ENCODE data around the gene BANK1. TPM values are rescaled to one million over a fixed set of nuclear protein-coding genes. Genes with fewer than 3 reads are reported as not detected.

BANK1 gene
- total and polyA plus RNA-seq, 10 of the 15 experiments (the other 5 are each of a cell fraction or from before 2014, with no cell fraction given), result 0.13 to 2.1 (median 0.42) TPM

DNA sequence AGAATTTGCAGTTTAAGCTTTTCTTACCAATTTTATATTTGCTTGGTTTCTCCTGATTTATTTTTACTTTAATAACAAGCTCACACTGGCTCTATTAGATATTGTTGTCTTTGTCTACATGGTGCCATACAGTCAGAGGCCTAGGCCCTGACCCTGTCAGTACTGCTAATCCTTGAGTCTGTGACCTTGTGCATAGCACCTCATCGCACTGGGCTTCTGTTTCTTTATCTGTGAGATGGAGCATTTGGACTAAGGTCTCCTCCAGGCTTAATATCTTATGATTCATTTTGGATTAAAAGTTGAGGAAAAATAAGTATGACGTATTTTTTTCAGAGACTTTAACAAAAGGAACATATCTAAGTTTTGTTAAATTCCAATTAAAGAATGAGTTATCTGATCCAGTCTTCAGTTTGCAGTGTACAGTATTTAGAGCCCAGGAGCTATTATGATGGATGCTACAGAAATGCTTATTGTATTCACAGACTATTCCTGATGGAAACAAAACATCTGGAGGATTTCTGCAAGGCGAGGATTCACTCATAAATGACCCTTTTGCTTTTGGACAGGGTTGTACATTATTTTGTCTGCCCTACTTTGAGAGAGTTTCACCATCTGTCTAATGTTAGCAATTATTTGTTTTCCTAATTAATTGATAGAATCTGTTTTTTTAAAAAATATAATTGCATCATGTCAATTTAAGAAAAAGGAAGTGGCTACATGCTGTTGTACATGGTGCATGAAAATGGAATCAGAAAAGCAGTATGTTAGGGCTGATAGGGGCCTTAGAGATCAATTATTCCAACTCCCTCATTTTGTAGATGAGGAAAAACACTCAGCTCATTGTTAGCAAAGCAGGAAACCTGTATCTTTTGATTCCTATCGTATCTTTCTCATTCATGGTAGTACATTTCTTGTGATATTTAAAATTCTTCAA lies 203.6 kb downstream of the BANK1 start (continued):
- TF ChIP-seq PKNOX1 (IDR thresholded peaks at IDR 0.05), result no peak
- TF ChIP-seq GATAD2B (conservative IDR thresholded peaks at IDR 0.05; ENCODE audit: low read depth), result no peak
- TF ChIP-seq, protein P1, sequence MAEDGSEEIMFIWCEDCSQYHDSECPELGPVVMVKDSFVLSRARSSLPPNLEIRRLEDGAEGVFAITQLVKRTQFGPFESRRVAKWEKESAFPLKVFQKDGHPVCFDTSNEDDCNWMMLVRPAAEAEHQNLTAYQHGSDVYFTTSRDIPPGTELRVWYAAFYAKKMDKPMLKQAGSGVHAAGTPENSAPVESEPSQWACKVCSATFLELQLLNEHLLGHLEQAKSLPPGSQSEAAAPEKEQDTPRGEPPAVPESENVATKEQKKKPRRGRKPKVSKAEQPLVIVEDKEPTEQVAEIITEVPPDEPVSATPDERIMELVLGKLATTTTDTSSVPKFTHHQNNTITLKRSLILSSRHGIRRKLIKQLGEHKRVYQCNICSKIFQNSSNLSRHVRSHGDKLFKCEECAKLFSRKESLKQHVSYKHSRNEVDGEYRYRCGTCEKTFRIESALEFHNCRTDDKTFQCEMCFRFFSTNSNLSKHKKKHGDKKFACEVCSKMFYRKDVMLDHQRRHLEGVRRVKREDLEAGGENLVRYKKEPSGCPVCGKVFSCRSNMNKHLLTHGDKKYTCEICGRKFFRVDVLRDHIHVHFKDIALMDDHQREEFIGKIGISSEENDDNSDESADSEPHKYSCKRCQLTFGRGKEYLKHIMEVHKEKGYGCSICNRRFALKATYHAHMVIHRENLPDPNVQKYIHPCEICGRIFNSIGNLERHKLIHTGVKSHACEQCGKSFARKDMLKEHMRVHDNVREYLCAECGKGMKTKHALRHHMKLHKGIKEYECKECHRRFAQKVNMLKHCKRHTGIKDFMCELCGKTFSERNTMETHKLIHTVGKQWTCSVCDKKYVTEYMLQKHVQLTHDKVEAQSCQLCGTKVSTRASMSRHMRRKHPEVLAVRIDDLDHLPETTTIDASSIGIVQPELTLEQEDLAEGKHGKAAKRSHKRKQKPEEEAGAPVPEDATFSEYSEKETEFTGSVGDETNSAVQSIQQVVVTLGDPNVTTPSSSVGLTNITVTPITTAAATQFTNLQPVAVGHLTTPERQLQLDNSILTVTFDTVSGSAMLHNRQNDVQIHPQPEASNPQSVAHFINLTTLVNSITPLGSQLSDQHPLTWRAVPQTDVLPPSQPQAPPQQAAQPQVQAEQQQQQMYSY (CRISPR knock-in tag; IDR thresholded peaks at IDR 0.05), result no peak

- Histone ChIP-seq H3K4me1 (ENCODE audit: control insufficient read depth, insufficient read depth, low read length) (no peaks in the 10 kb centered on the region; the same call in 1 of the 2 replicates), H3K9ac (ENCODE audit: control insufficient read depth, insufficient read depth, low read length) (no peak overlapping the region), H3K27me3 (replicated peaks in 1 of 2; ENCODE audit: control insufficient read depth in 2 of 2, insufficient read depth in 2 of 2, low read length in 1 of 2) (no peaks in the 10 kb centered on the region), H4K20me1 (ENCODE audit: control insufficient read depth, insufficient read depth) (no peaks in the 10 kb centered on the region), H3K79me2 (ENCODE audit: control insufficient read depth, insufficient read depth, low read length) (no peaks in the 10 kb centered on the region), H3K9me3 (replicated peaks; ENCODE audit: control insufficient read depth, insufficient read depth, low read length) (no peaks in the 10 kb centered on the region), H2AFZ (ENCODE audit: control insufficient read depth, low read depth, low read length) (no peak overlapping the region), H3K36me3 (ENCODE audit: control insufficient read depth in 2 of 2, insufficient read depth in 2 of 2, low read length in 1 of 2) (no peaks in the 10 kb centered on the region), H3K4me3 (no peak overlapping the region), H3K4me2 (ENCODE audit: control insufficient read depth, insufficient read depth) (no peak overlapping the region), H3K27ac (ENCODE audit: control insufficient read depth, insufficient read depth) (no peak overlapping the region)
- no TSS peak for BruUV-seq (replicated peaks)
- CTCF ChIA-PET, result no interaction called here
- FAIRE-seq (peak; percentile 57), DNase-seq (ENCODE audit: low read depth, low spot score) (no peak), ATAC-seq (peak; percentile 79)
- SMC1A ChIA-PET (ENCODE audit: uncharacterized antibody, unreplicated experiment), result interaction anchor here (1.0 kb wide), 1 partner anchor 201 kb away, joined by 3 read pairs; no protein-coding TSS in a partner anchor
- in situ Hi-C loops (cut with MboI) (no loop called here), intact Hi-C loops (cut with micrococcal nuclease; ENCODE audit: unreplicated experiment) (no loop called here)
- POLR2A ChIA-PET, result interaction anchor here (0.5 kb wide), 1 partner anchor 423 kb away, joined by 3 read pairs; no protein-coding TSS in a partner anchor
- RAD21 ChIA-PET (ENCODE audit: unreplicated experiment), result no interaction called here
- 97% methylated on average over 2 of the region's 2 CpGs for WGBS (ENCODE audit: insufficient coverage, insufficient replicate concordance, low lambda C conversion rate, missing lambda C conversion rate)
- peak; percentile 79 for TF ChIP-seq JUNB (IDR thresholded peaks at IDR 0.05)
- no peak for TF ChIP-seq CBFB (IDR thresholded peaks at IDR 0.05; ENCODE audit: low read depth)
- TF ChIP-seq, protein P2, sequence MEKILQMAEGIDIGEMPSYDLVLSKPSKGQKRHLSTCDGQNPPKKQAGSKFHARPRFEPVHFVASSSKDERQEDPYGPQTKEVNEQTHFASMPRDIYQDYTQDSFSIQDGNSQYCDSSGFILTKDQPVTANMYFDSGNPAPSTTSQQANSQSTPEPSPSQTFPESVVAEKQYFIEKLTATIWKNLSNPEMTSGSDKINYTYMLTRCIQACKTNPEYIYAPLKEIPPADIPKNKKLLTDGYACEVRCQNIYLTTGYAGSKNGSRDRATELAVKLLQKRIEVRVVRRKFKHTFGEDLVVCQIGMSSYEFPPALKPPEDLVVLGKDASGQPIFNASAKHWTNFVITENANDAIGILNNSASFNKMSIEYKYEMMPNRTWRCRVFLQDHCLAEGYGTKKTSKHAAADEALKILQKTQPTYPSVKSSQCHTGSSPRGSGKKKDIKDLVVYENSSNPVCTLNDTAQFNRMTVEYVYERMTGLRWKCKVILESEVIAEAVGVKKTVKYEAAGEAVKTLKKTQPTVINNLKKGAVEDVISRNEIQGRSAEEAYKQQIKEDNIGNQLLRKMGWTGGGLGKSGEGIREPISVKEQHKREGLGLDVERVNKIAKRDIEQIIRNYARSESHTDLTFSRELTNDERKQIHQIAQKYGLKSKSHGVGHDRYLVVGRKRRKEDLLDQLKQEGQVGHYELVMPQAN (conservative IDR thresholded peaks at IDR 0.05), result no peak
- peak; percentile 74 for TF ChIP-seq NFIC (IDR thresholded peaks at IDR 0.05; ENCODE audit: low read depth, low read length)
- peak; percentile 68 for TF ChIP-seq RUNX3 (IDR thresholded peaks at IDR 0.05; ENCODE audit: low read length)
- TF ChIP-seq BRCA1 (IDR thresholded peaks at IDR 0.05; ENCODE audit: low read depth, low read length), result no peak
- no peak for TF ChIP-seq ZBTB33 (IDR thresholded peaks at IDR 0.05)
- no peak for TF ChIP-seq WRNIP1 (IDR thresholded peaks at IDR 0.05; ENCODE audit: borderline replicate concordance, low read depth, low read length)
Measured at GRCh38 chr4:102007959-102008425, 217.5 kb downstream of the BANK1 start.

Measured in GM12878 (cell line).